PC-3 (cell line): ENCODE results near the gene PTPRN2. TPM values are rescaled to one million over a fixed set of nuclear protein-coding genes. Genes with fewer than 3 reads are reported as not detected.

ENCODE experiments used
- ATAC-seq: fragments of 200-7000 bp; cut with Tn5 transposase; 2 replicates; pipeline ENCODE4 v1.9.1; 2020; ENCODE audit warnings: mild to moderate bottlenecking, moderate library complexity
- BruUV-seq: library from RNA; stranded (reverse); fragments of 400-500 nt; replicated peaks from 2 replicates; lab custom pipeline; 2021; lab: Mats Ljungman, UMichigan
- CTCF ChIA-PET: fragments of 300-600 bp; sonication (Branson Sonifier 250); formaldehyde crosslinking; loops from one replicate; lab custom pipeline; 2022; ENCODE audit warnings: antibody characterized with exemption; lab: Charles Lee
- POLR2A ChIA-PET: fragments of 300-600 bp; sonication (Branson Sonifier 250); formaldehyde crosslinking; loops from one replicate; lab custom pipeline; 2022; ENCODE audit warnings: antibody characterized with exemption; ENCODE audit not compliant: unreplicated experiment; lab: Charles Lee
- DNase-seq: peaks from one replicate; pipeline ENCODE4 v3.0.0-alpha.2; 2015
- H2AFZ ChIP-seq: fragments of 300-600 bp; sonication (generic); 2 replicates; pipeline ENCODE4 v1.6.0; 2016; ENCODE audit warnings: antibody characterized with exemption, low read length
- H3F3A ChIP-seq: fragments of 300-600 bp; sonication (generic); one replicate; pipeline ENCODE4 v1.6.0; 2017; ENCODE audit warnings: antibody characterized with exemption, low read length, control low read depth, mild to moderate bottlenecking; ENCODE audit not compliant: unreplicated experiment
- H3K27ac ChIP-seq: fragments of 300-600 bp; sonication (generic); 2 replicates; pipeline ENCODE4 v1.5.1; 2016; ENCODE audit warnings: mild to moderate bottlenecking, low read length
- H3K27me3 ChIP-seq: fragments of 300-600 bp; sonication (generic); 2 replicates; pipeline ENCODE4 v1.6.1; 2016; ENCODE audit warnings: low read length, mixed read lengths
- H3K36me3 ChIP-seq: fragments of 300-600 bp; sonication (generic); 2 replicates; pipeline ENCODE4 v1.6.1; 2016; ENCODE audit warnings: low read depth, mixed run types, low read length, mixed read lengths
- H3K4me1 ChIP-seq: fragments of 300-600 bp; sonication (generic); 2 replicates; pipeline ENCODE4 v1.5.1; 2016; ENCODE audit warnings: low read length; ENCODE audit not compliant: insufficient read depth
- H3K4me2 ChIP-seq: fragments of 300-600 bp; sonication (generic); 2 replicates; pipeline ENCODE4 v1.6.0; 2016; ENCODE audit warnings: low read length
- H3K4me3 ChIP-seq: fragments of 300-600 bp; sonication (generic); 2 replicates; pipeline ENCODE4 v1.5.1; 2016; ENCODE audit warnings: mild to moderate bottlenecking, low read length, mixed read lengths
- H3K79me2 ChIP-seq: fragments of 300-600 bp; sonication (generic); 2 replicates; pipeline ENCODE4 v1.6.1; 2017; ENCODE audit warnings: low read length, mixed read lengths
- H3K9ac ChIP-seq: fragments of 300-600 bp; sonication (generic); 2 replicates; pipeline ENCODE4 v1.6.0; 2016; ENCODE audit warnings: mild to moderate bottlenecking, low read length
- H3K9me2 ChIP-seq: fragments of 300-600 bp; sonication (generic); replicated peaks from 2 replicates; pipeline ENCODE4 v1.6.1; 2016; ENCODE audit warnings: mixed run types, low read length, mixed read lengths
- H3K9me3 ChIP-seq: fragments of 300-600 bp; sonication (generic); 2 replicates; pipeline ENCODE4 v1.6.1; 2016; ENCODE audit warnings: low read length, mixed read lengths
- H4K20me1 ChIP-seq: fragments of 300-600 bp; sonication (generic); 2 replicates; pipeline ENCODE4 v1.6.1; 2016; ENCODE audit warnings: low read length, mixed read lengths
- EZH2 ChIP-seq: fragments of 300-600 bp; sonication (generic); IDR thresholded peaks from one replicate; pipeline ENCODE4 v1.6.1; 2017; ENCODE audit warnings: antibody characterized with exemption, mild to moderate bottlenecking, low read length; ENCODE audit not compliant: unreplicated experiment
- EZH2phosphoT487 ChIP-seq: fragments of 300-600 bp; sonication (generic); IDR thresholded peaks from 2 replicates; pipeline ENCODE4 v1.6.1; 2018; ENCODE audit warnings: mild to moderate bottlenecking, antibody characterized with exemption, low read length, borderline replicate concordance
- intact Hi-C: fragments of 100-400 bp; cut with micrococcal nuclease; formaldehyde crosslinking; loops from 2 replicates; pipeline ENCODE4 v1.9.0; 2023
- total RNA-seq: library from RNA; depleted of rRNA; stranded (reverse); fragments of >200 nt; gene quantifications from 2 replicates; pipeline ENCODE4 v1.2.3, GENCODE V29; 2014
- TF ChIP-seq, protein P1 (sequence below): fragments of 300-600 bp; sonication (generic); conservative IDR thresholded peaks from 2 replicates; pipeline ENCODE4 v1.5.1; 2017; ENCODE audit warnings: antibody characterized with exemption, low read depth, mild to moderate bottlenecking, low read length

The PTPRN2 gene
- total RNA-seq, 1 experiment from 2014 or later: 3.2 TPM

DNA sequence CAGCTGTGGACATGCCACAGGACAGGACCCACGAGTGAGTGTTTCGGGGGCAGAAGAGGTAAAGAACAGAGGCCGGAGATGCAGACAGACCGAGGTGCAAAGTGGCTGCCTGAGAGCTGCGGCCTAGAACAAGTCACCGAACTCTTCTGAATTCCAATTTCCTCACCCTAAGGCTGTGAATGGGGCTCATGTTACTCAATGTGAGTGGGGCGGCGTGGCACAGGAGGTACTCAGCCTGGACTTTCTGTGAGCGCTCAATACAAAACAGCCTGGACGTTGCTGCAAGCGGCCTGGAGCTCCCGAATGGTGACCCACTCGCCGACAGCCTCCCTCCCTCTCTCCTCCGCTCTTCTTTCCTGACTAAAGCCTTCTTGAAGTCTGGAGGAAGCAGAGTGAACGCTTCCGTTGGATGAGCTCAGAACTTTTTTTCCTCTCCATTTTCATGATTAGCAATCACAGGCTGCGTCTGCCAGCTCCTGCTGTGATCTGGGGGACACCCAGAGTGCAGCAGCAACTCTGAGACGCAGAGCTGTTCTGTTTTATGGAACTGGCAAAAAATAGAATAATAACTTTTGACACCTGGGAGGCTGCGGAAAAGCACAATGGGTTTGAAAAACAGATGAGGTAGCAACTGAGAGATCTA, 108.5 kb downstream of the PTPRN2 start:
- H3K9ac ChIP-seq: no peak overlapping the region
- no peaks in the 10 kb centered on the region for H4K20me1 ChIP-seq
- ATAC-seq (no peak), DNase-seq (no peak)
- H3K36me3 ChIP-seq: no peaks in the 10 kb centered on the region
- H3K4me2 ChIP-seq: no peak overlapping the region
- H3K4me1 ChIP-seq: peaks cover 19% of the 10 kb centered on the region
- no peak overlapping the region for H3K4me3 ChIP-seq
- CTCF ChIA-PET: no interaction called here
- TF ChIP-seq, protein P1, sequence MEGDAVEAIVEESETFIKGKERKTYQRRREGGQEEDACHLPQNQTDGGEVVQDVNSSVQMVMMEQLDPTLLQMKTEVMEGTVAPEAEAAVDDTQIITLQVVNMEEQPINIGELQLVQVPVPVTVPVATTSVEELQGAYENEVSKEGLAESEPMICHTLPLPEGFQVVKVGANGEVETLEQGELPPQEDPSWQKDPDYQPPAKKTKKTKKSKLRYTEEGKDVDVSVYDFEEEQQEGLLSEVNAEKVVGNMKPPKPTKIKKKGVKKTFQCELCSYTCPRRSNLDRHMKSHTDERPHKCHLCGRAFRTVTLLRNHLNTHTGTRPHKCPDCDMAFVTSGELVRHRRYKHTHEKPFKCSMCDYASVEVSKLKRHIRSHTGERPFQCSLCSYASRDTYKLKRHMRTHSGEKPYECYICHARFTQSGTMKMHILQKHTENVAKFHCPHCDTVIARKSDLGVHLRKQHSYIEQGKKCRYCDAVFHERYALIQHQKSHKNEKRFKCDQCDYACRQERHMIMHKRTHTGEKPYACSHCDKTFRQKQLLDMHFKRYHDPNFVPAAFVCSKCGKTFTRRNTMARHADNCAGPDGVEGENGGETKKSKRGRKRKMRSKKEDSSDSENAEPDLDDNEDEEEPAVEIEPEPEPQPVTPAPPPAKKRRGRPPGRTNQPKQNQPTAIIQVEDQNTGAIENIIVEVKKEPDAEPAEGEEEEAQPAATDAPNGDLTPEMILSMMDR: no peak
- TF ChIP-seq EZH2phosphoT487: no peak
- no peak for TF ChIP-seq EZH2
- H3K27ac ChIP-seq: no peak overlapping the region
- no peaks in the 10 kb centered on the region for H3F3A ChIP-seq
- POLR2A ChIA-PET: no interaction called here
- no TSS peak for BruUV-seq
- H3K27me3 ChIP-seq: peaks cover 28% of the 10 kb centered on the region
- no peaks in the 10 kb centered on the region for H3K9me3 ChIP-seq
- H2AFZ ChIP-seq: no peak overlapping the region
- no peaks in the 10 kb centered on the region for H3K9me2 ChIP-seq
- intact Hi-C loops: no loop called here
- no peaks in the 10 kb centered on the region for H3K79me2 ChIP-seq

- BruUV-seq: no TSS peak
- no peak overlapping the region for H3K4me2 ChIP-seq
- intact Hi-C loops: no loop called here
- POLR2A ChIA-PET: no interaction called here
- peaks cover 12% of the 10 kb centered on the region for H3K4me1 ChIP-seq
- no peaks in the 10 kb centered on the region for H3K9me2 ChIP-seq
- no peak overlapping the region for H3K27ac ChIP-seq
- ATAC-seq (no peak), DNase-seq (no peak)
- no peaks in the 10 kb centered on the region for H4K20me1 ChIP-seq
- H3F3A ChIP-seq: no peaks in the 10 kb centered on the region
- CTCF ChIA-PET: no interaction called here
- H3K9ac ChIP-seq: no peak overlapping the region
- no peak for TF ChIP-seq EZH2phosphoT487
- TF ChIP-seq EZH2: no peak
- TF ChIP-seq, protein P1: no peak
- no peaks in the 10 kb centered on the region for H3K79me2 ChIP-seq
- no peaks in the 10 kb centered on the region for H3K36me3 ChIP-seq
- H3K4me3 ChIP-seq: no peak overlapping the region
- peaks cover 41% of the 10 kb centered on the region for H3K27me3 ChIP-seq
- no peaks in the 10 kb centered on the region for H3K9me3 ChIP-seq
- no peak overlapping the region for H2AFZ ChIP-seq
These were observed 109.8 kb downstream of the PTPRN2 start for GRCh38 chr7:158477866-158478265.

GRCh38 chr7:158476331-158476932, 111.2 kb downstream of the PTPRN2 start:
- DNase-seq (no peak), ATAC-seq (no peak)
- Histone ChIP-seq H3K9ac (no peak overlapping the region), H3K4me1 (no peaks in the 10 kb centered on the region), H3K4me3 (no peak overlapping the region), H3K4me2 (no peak overlapping the region), H3K9me2 (no peaks in the 10 kb centered on the region), H3K9me3 (no peaks in the 10 kb centered on the region), H3K27ac (no peak overlapping the region), H3F3A (no peaks in the 10 kb centered on the region), H3K79me2 (no peaks in the 10 kb centered on the region), H3K27me3 (peaks cover 52% of the 10 kb centered on the region), H4K20me1 (no peaks in the 10 kb centered on the region), H3K36me3 (no peaks in the 10 kb centered on the region), H2AFZ (no peak overlapping the region)
- ChIA-PET POLR2A (no interaction called here), CTCF (no interaction called here)
- intact Hi-C loops: no loop called here
- TF ChIP-seq EZH2phosphoT487: no peak
- TF ChIP-seq, protein P1: no peak
- no peak for TF ChIP-seq EZH2
- BruUV-seq: no TSS peak
